ENCODE results near the gene ITSN2.

DNA sequence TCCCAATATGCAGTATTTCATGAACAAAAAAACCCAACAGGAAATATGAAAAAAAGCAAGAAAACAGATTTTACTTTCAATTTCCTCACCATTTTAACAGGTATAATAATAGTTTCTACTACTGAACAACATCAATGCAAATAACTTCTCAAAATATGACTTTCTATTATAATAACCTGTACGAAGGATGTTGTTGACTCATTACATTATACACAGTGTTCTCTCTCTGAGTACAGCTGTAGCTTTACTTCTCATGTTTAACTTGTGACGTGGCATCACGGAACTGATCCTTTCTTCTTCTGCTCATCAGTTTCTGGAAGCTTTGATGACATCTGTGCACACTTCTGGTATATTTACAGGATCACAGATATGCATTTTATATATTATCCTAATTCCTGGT is 145.5 kb downstream of the ITSN2 start:
- TF ChIP-seq, protein P1, sequence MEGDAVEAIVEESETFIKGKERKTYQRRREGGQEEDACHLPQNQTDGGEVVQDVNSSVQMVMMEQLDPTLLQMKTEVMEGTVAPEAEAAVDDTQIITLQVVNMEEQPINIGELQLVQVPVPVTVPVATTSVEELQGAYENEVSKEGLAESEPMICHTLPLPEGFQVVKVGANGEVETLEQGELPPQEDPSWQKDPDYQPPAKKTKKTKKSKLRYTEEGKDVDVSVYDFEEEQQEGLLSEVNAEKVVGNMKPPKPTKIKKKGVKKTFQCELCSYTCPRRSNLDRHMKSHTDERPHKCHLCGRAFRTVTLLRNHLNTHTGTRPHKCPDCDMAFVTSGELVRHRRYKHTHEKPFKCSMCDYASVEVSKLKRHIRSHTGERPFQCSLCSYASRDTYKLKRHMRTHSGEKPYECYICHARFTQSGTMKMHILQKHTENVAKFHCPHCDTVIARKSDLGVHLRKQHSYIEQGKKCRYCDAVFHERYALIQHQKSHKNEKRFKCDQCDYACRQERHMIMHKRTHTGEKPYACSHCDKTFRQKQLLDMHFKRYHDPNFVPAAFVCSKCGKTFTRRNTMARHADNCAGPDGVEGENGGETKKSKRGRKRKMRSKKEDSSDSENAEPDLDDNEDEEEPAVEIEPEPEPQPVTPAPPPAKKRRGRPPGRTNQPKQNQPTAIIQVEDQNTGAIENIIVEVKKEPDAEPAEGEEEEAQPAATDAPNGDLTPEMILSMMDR (IDR thresholded peaks at IDR 0.05; ENCODE audit: poor library complexity): no peak
- TF ChIP-seq EZH2phosphoT487 (IDR thresholded peaks at IDR 0.05; ENCODE audit: low read depth, severe bottlenecking, unreplicated experiment): no peak
- TF ChIP-seq EZH2 (IDR thresholded peaks at IDR 0.05; ENCODE audit: borderline replicate concordance): no peak

Data from hepatocyte (in vitro differentiated cells).